PFSK-1 (cell line): ENCODE results near the gene EFCAB11.

Experiments
- POLR2AphosphoS5 ChIP-seq: IDR thresholded peaks from 2 replicates; pipeline ENCODE4 v1.6.1; 2012; ENCODE audit warnings: low read depth, mild to moderate bottlenecking, control low read depth, low read length, moderate library complexity
- TAF1 ChIP-seq: IDR thresholded peaks from 2 replicates; pipeline ENCODE4 v1.6.1; 2012; ENCODE audit warnings: low read length, control low read depth, borderline replicate concordance; ENCODE audit not compliant: insufficient read depth

DNA sequence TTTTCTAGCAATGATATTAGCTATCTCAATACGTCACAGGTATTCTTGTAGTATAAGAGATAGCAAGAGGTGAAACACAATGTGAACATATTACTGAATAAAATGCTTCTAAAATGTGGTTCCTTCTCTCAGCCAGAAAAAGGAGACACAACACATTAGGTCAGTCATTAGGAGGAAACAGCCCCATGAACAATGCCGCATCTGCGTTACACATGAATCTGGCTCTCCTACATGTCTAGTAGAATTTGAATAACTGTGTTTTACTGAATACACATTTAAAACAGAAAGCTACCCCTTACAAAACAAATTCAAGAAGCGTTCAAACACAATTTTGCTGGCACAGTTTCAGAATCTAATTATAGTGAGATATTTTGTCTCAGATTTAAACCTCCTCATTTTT is 51.6 kb downstream of the EFCAB11 start:
- TF ChIP-seq POLR2AphosphoS5 (no peak), TAF1 (no peak)
